Vagina (tissue), 2 donors: Measurements from ENCODE around the gene AANAT. TPM values are rescaled to one million over a fixed set of nuclear protein-coding genes. Genes with fewer than 3 reads are reported as not detected.

Source experiments
- DNase-seq, 2 donors: peaks; one replicate each; pipeline ENCODE4 v3.0.0-alpha.2; 2017; ENCODE audit errors: extremely low spot score in 2 of 2
- H3K27ac ChIP-seq: fragments of 200-600 bp; sonication (generic); one replicate; pipeline ENCODE4 v1.5.1; 2019
- H3K27me3 ChIP-seq: fragments of 200-600 bp; sonication (generic); one replicate; pipeline ENCODE4 v1.5.1; 2019
- H3K36me3 ChIP-seq, 2 donors: fragments of 200-600 bp; sonication (generic); one replicate each; pipeline ENCODE4 v1.5.1; 2017 to 2019
- H3K4me1 ChIP-seq: fragments of 200-600 bp; sonication (generic); one replicate; pipeline ENCODE4 v1.5.1; 2019
- H3K4me3 ChIP-seq, 2 donors: fragments of 200-600 bp; sonication (generic); 1 replicate in 1 of 2; 2 replicates in 1 of 2; pipeline ENCODE4 v1.5.1; 2016 to 2019
- H3K9me3 ChIP-seq: fragments of 200-600 bp; sonication (generic); one replicate; pipeline ENCODE4 v1.5.1; 2019
- CTCF ChIP-seq, 3 experiments: fragments of 450-650 bp in 2 of 3; fragments of 200-600 bp in 1 of 3; sonication (generic) in 1 of 3; IDR thresholded peaks; one replicate each; pipeline ENCODE4 v1.5.1; 2017 to 2019; ENCODE audit warnings: antibody characterized with exemption in 3 of 3, mild to moderate bottlenecking in 2 of 3, moderate library complexity in 2 of 3
- POLR2A ChIP-seq, 2 donors: fragments of 450-650 bp; IDR thresholded peaks; one replicate each; pipeline ENCODE4 v1.6.1; 2017; ENCODE audit warnings: antibody characterized with exemption in 2 of 2, mild to moderate bottlenecking in 2 of 2, moderate library complexity in 2 of 2
- POLR2AphosphoS5 ChIP-seq, 2 donors: sonication (generic); formaldehyde crosslinking; IDR thresholded peaks; one replicate each; pipeline ENCODE4 v1.9.0; 2017; ENCODE audit warnings: antibody characterized with exemption in 2 of 2, mild to moderate bottlenecking in 2 of 2, low read depth in 1 of 2; ENCODE audit not compliant: insufficient read depth in 1 of 2
- intact Hi-C: fragments of 100-400 bp; cut with DNase I; formaldehyde crosslinking; loops from one replicate; pipeline ENCODE4 v1.15.1; 2023
- total RNA-seq: library from RNA; depleted of rRNA; stranded (reverse); fragments of >200 nt; gene quantifications from one replicate; pipeline ENCODE4 v1.2.3, GENCODE V29; 2016

AANAT gene
- total RNA-seq, 1 donor from 2014 or later, result not detected

- H3K4me1 ChIP-seq, result peaks cover 24% of the 10 kb centered on the region
- intact Hi-C loops, result no loop called here
- no peaks in the 10 kb centered on the region for H3K9me3 ChIP-seq
- no peaks in the 10 kb centered on the region for H3K36me3 ChIP-seq
- TF ChIP-seq CTCF (IDR thresholded peaks at IDR 0.05) (no peak), POLR2AphosphoS5 (IDR thresholded peaks at IDR 0.05; ENCODE audit: insufficient read depth in 1 of 2, low read depth in 1 of 2) (no peak), POLR2A (IDR thresholded peaks at IDR 0.05) (no peak)
- H3K27ac ChIP-seq, result no peak overlapping the region
- no peak for DNase-seq
- H3K4me3 ChIP-seq, result no peak overlapping the region
- no peaks in the 10 kb centered on the region for H3K27me3 ChIP-seq
Observed at GRCh38 chr17:76445697-76446448, 21.5 kb upstream of the AANAT start.

DNA sequence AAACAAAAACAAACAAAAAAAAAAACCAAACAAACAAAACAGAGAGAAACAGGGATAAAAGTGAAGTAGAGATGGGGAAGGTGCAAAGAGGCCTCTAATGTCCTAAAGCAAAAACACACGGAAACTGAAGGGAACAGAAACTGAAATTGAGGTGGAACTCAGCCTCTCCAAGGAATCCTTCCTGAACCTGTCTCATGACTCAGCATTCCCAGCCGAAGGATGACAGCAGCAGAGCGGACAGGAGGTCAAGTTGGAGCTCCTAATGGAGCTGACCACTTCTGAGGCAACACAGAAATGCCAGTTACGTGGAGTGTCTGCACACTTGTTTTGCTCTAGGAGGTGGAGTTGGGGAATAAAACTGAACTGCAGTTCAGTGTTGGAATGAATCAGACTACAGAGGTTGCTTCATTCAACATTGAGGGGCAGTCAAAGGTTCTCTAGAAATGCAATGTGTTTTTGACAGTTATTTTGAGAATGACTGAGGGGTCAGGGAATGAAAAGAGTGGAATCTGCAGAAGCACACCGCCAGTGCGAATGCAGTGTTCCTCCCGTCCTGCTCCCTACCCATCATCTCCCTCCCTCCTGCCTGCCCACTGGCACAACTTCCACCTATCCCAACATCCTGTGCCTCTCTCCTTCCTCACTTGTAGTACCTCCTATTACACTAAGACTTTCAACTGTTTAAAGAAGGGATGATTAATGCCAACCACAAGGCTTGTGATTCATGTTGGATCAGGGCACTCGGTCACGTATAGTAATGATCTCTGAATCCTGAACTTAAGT, 20.8 kb upstream of the AANAT start:
- Histone ChIP-seq H3K4me3 (no peak overlapping the region), H3K36me3 (no peaks in the 10 kb centered on the region), H3K4me1 (peaks cover 31% of the 10 kb centered on the region), H3K9me3 (no peaks in the 10 kb centered on the region), H3K27ac (no peak overlapping the region), H3K27me3 (no peaks in the 10 kb centered on the region)
- no peak for TF ChIP-seq POLR2A (IDR thresholded peaks at IDR 0.05)
- TF ChIP-seq POLR2AphosphoS5 (IDR thresholded peaks at IDR 0.05; ENCODE audit: insufficient read depth in 1 of 2, low read depth in 1 of 2), result peak in 1 of 2 donors; percentile 45
- TF ChIP-seq CTCF (IDR thresholded peaks at IDR 0.05), result no peak
- no peak for DNase-seq
- intact Hi-C loops, result no loop called here

- H3K27ac ChIP-seq, result no peak overlapping the region
- DNase-seq, result no peak
- H3K36me3 ChIP-seq, result no peaks in the 10 kb centered on the region
- H3K9me3 ChIP-seq, result no peaks in the 10 kb centered on the region
- H3K4me3 ChIP-seq, result no peak overlapping the region
- no peaks in the 10 kb centered on the region for H3K27me3 ChIP-seq
- intact Hi-C loops, result no loop called here
- H3K4me1 ChIP-seq, result peaks cover 39% of the 10 kb centered on the region
- TF ChIP-seq CTCF (IDR thresholded peaks at IDR 0.05) (no peak), POLR2AphosphoS5 (IDR thresholded peaks at IDR 0.05; ENCODE audit: insufficient read depth in 1 of 2, low read depth in 1 of 2) (no peak), POLR2A (IDR thresholded peaks at IDR 0.05) (no peak)
Observed at GRCh38 chr17:76447931-76448652, 19.3 kb upstream of the AANAT start.

DNA sequence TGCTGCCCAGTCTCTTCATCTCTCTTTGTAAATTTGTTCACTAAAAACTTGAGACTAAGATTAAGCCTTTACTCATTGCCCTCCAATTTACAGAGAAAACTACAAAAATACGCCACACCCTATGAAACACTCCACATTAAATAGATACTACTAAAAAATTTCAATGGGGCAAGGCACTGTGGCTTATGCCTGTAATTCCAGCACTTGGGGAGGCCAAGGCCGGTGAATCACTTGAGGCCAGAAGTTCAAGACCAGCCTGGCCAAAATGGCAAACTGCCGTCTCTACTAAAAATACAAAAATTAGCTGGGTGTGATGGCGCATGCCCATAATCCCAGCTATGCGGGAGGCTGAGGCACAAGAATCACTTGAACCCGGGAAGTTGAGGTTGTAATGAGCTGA, 18.3 kb upstream of the AANAT start:
- intact Hi-C loops, result no loop called here
- DNase-seq, result no peak
- Histone ChIP-seq H3K4me1 (peaks cover 39% of the 10 kb centered on the region), H3K27ac (no peak overlapping the region), H3K9me3 (no peaks in the 10 kb centered on the region), H3K4me3 (no peak overlapping the region), H3K27me3 (no peaks in the 10 kb centered on the region), H3K36me3 (no peaks in the 10 kb centered on the region)
- TF ChIP-seq POLR2AphosphoS5 (IDR thresholded peaks at IDR 0.05; ENCODE audit: insufficient read depth in 1 of 2, low read depth in 1 of 2) (no peak), POLR2A (IDR thresholded peaks at IDR 0.05) (no peak), CTCF (IDR thresholded peaks at IDR 0.05) (no peak)
